ENCODE data around the gene NYNRIN. TPM values are rescaled to one million over a fixed set of nuclear protein-coding genes. Genes with fewer than 3 reads are reported as not detected.
"Not testable (repeated sequence)": the region's sequence is repeated elsewhere in the genome, so short reads cannot be mapped to it uniquely, and the experiment has no call there.

NYNRIN gene
- 12.6 and 17.0 TPM in 2 replicates for total RNA-seq

- peak; percentile 57 for DNase-seq
Measured at GRCh38 chr14:24398653-24399446, at the start of gene NYNRIN. Gene NYNRIN (plus strand): TSS chr14:24399003. CDS start chr14:24399247, 244 bp downstream.

DNA sequence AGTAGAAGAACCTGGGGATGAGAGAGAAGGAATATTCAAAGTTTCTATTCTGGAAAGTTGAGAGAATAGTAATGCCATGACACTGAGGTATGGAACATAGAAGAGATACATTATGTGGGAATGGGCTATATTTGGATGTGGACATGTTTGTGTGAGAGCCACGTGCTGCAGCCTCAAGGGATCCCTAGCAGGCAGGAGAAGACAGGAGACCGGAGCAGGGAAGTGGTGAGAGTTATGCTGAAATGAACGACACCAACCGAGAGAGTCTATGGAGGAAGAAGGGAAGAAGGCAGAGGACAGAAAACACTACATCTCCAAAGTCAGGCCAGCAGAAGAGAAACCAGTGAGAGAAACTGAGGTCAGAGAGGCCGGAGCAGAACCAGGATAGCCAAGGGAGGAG is 49.1 kb upstream of the NYNRIN start:
- no peak for DNase-seq

GRCh38 chr14:24351517-24351916 is 47.3 kb upstream of the NYNRIN start:
- peak; percentile 26 for DNase-seq

DNA sequence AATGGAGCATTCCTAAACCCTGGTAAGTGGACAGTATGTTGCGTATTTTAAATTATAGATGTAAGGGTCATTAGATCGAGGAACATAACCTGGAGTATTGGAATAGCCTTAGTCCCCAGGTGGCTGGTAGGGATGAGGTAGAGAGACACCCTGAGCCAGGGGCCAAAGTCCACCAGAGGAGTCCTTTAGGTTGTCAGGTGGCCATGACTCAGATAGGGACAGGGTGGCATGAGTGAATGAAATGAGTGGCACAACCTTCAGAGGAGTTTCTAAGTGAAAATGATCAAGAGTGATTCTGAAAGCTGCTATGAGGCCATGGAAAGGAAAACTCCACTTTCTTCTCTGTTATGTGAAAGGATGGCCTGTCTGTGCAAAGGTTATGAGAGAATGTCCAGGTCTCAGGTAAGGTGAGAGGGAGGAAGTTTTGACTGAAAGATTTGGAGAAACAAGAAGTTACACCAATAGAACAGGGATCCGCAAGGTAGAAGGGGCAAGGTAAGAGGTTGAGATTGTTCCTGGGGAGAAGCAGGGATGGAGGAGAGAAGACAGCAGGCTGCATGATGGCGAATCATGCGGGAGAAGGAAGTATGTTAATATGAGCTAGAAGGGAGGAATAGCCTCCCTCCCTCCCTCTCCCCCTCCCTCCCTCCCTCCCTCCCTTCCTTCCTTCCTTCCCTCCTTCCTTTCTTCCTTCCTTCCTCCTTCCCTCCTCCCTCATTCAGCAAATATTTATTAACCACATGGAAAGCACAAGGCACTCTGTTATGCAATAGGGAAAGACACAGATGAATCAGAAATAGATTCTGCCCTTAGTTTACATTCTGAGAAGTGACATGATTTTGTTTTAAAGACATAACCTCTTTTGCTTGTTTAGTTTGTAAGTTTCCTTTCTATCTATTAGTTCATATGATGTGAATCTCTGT is 45.0 kb upstream of the NYNRIN start:
- DNase-seq = no peak

DNA sequence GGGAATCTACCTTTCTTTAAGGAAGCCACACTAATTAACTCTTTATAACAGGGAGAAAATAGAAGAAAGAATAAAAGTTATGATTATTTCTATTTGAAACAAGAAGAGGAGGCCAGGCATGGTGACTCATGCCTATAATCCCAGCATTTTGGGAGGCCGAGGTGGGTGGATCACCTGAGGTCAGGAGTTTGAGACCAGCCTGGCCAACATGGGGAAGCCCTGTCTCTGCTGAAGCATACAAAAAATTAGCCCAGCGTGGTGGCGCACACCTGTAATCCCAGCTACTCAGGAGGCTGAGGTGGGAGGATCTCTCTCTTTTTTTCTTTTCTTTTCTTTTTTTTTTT is 44.3 kb upstream of the NYNRIN start:
- DNase-seq = not testable (repeated sequence)

DNA sequence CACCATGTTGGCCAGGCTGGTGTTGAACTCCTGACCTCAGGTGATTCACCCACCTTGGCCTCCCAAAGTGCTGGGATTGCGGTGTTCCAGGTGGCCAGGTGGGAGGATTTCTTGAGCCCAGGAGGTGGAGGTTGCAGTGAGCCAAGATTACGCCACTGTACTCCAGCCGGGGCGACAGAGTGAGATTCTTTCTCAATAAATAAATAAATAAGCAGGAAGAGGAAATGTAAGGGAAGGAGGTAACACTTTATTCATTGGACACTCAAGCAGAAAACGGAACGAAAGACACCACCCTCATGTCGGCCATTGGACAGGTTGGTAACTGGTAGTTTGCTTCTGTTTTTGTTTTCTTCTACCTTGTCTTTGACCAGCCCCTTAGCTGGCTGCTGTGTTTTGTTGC is 43.8 kb upstream of the NYNRIN start:
- no peak for DNase-seq

DNA sequence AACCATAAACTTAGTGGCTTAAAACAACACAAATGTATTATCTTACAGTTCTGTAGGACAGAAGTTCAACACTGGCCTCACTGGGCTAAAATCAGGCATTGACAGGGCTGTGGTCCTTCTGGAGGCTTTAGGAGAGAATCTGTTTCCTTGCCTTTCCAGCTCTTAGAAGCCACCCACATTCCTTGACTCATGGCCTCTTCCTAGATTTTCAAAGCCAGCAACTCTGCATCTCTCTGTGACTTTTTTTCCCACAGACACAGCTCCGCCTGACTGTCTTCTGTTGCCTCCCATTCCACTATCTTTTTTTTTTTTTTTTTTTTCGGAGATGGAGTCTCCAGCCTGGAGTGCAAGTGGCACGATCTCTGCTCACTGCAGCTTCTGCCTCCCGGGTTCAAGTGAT is 42.6 kb upstream of the NYNRIN start:
- DNase-seq = no peak

GRCh38 chr14:24360281-24360680 is 38.5 kb upstream of the NYNRIN start:
- DNase-seq = no peak

DNA sequence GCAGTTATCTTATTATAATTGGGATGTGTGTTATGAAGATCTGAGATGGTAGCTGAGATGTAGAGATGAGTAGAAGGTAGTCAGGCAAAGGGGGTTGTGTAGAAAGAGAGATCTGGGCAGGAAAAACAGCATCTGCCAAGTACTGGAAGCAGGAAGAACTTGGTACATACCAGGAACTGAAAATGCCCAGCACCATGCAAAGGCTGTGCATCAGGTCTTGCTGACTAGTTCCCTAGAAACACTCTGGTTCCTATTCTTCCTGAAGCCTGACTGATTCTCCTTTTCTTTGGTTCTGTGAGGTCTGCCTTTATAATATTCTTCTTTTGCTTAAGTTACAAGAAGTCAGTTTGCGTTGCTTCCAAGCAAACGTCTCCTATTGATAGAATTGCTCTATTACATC is 37.5 kb upstream of the NYNRIN start:
- DNase-seq = no peak

GRCh38 chr14:24362241-24362960 is 36.4 kb upstream of the NYNRIN start:
- DNase-seq = no peak

DNA sequence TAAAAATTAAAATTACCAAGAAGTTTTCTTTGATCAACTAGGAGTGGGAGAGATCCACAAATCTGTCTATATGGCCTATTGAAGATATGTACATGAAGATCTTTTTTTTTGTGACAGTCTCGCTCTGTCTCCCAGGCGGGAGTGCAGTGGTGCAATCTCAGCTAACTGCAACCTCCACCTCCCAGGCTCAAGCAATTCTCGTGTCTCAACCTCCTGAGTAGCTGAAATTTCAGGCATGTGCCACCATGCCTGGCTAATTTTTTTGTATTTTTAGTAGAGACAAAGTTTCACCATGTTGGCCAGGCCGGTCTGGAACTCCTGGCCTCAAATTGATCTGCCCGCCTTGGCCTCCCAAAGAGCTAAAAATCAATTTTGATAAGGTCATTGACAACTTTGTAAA is 35.4 kb upstream of the NYNRIN start:
- DNase-seq = no peak

DNA sequence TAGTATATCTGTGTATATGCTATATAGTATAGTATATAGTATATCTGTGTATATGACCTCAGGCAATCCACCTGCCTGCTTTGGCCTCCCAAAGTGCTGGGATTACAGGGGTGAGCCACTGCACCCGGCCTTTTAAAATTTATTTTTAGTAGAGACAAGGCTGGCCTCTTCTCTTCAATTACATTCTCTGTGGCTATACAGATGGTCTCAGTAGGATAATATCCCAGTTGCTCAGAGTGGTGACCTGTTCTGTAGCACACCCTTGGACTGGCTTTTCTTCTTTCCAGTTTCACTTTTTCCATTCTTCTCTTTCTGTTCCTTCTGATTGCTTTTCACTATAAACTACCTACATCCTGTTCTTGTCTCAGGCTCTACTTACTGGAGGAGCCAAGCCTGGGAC is 34.0 kb upstream of the NYNRIN start:
- DNase-seq = no peak

- DNase-seq = peak; percentile 98
Measured at GRCh38 chr14:24365600-24366412, 33.0 kb upstream of the NYNRIN start.

DNA sequence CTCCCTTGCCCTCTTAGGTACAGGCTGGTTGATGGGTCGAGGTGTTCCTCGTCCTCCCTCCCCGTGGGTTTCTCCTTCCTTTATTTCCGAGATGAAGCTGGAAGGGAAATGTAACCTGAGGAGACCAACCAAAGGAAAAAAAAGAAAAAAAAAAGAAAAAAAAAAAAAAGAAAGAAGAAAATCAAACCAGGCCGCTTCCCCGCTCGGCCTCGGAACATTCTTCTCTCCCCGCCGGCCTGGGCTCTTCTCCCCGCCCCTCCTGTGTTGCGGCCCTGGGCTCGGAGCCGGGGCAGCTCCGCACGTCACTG is 32.4 kb upstream of the NYNRIN start:
- DNase-seq = no peak

DNA sequence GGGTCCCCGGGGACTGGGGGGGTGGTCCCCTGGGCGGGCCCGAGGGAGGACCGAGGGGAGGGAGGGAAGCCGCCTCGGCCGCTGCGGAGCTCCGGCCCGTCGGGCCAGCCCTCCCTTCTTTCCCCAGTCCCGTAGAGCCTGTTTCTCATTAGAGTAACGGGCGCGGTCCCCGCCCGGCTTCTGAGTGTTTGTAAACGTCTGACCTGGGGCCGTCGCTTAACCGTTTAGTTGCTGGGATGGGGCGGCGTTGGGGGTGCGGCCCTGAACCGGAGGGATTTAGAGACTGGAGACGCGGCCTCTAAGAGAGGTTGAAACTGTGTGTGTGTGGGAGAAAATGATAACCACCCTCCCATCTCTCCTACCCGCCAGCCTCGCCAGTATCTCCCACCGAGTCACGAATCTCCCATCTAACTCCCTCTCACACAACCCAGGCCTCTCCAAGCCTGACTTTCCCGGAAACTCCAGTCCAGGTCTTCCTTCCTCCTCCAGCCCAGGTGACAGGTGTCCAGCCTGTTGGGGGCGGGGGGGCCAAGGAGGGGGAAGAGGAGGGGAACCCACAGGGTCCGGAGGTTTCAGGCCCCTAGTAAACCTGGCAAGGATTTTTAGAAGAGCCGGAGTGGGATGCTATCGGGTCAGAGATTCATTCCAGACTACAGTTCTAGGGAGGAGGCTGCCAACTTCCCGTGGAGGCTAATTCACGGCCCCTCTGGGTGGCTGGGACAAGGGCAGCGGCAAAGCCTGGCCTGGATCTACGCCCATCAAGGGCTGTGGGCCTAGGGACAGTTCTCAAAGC is 31.9 kb upstream of the NYNRIN start:
- DNase-seq = peak; percentile 93

GRCh38 chr14:24367514-24368211 is 31.1 kb upstream of the NYNRIN start, which contains the start of gene NFATC4:
Gene NFATC4 (plus strand): TSS chr14:24368184. CDS start chr14:24368341, 157 bp downstream.
- peak; percentile 92 for DNase-seq

DNA sequence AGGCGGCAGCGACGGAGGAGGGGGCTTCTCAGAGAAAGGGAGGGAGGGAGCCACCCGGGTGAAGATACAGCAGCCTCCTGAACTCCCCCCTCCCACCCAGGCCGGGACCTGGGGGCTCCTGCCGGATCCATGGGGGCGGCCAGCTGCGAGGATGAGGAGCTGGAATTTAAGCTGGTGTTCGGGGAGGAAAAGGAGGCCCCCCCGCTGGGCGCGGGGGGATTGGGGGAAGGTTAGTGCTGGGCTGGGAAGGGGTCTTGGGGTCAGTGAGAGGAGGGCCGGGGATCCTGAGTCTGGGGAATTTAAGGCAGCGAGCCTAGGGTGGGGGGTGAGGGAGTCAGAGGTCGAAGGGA is 30.6 kb upstream of the NYNRIN start:
- DNase-seq = no peak

GRCh38 chr14:24368562-24369252 is 30.1 kb upstream of the NYNRIN start:
- DNase-seq = peak; percentile 55

DNA sequence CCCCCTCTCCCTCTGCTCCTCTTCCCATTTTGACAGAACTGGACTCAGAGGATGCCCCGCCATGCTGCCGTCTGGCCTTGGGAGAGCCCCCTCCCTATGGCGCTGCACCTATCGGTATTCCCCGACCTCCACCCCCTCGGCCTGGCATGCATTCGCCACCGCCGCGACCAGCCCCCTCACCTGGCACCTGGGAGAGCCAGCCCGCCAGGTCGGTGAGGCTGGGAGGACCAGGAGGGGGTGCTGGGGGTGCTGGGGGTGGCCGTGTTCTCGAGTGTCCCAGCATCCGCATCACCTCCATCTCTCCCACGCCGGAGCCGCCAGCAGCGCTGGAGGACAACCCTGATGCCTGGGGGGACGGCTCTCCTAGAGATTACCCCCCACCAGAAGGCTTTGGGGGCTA is 29.3 kb upstream of the NYNRIN start:
- DNase-seq = no peak
